ENCODE measurements around the gene GRIK4.

GRIK4 gene

DNA sequence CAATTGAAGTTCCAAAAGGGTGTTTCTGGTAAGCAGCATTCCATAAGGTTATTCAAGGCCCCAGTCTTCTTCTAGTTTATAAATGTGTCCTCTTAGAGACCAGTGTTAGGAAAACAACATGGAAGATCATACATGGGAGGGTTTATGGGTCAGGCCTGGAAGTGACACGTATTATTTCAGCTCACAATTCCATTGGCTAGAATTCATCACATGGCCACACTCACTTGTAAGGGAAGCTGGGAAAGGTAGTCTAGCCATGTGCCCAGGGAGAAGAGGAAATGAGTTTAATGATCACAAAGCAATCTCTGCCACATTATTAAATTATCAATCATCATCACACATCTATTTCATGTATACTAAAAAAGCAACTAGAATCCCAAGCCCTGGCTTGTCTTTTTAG is 330.6 kb downstream of the GRIK4 start:
- Histone ChIP-seq H3K9me3 (ENCODE audit: low read length) (no peaks in the 10 kb centered on the region), H3K27me3 (ENCODE audit: insufficient read depth, low read length) (no peaks in the 10 kb centered on the region), H3K9ac (ENCODE audit: low read length) (no peak overlapping the region), H3K4me2 (ENCODE audit: low read length) (no peak overlapping the region), H3K4me1 (ENCODE audit: insufficient read depth, low read length, severe bottlenecking) (no peaks in the 10 kb centered on the region), H3K79me2 (ENCODE audit: insufficient read depth, low read length) (no peaks in the 10 kb centered on the region), H3K4me3 (ENCODE audit: low read depth, low read length, poor library complexity, severe bottlenecking) (no peak overlapping the region), H2AFZ (ENCODE audit: low read length) (no peak overlapping the region), H3K36me3 (ENCODE audit: insufficient read depth, low read length) (no peaks in the 10 kb centered on the region), H3K27ac (ENCODE audit: low read depth, low read length, poor library complexity, severe bottlenecking) (no peak overlapping the region), H3F3A (ENCODE audit: insufficient read depth, low read length) (no peaks in the 10 kb centered on the region), H4K20me1 (ENCODE audit: insufficient read depth, low read length) (no peaks in the 10 kb centered on the region), H3K9me2 (ENCODE audit: low read depth, low read length) (no peaks in the 10 kb centered on the region)
- TF ChIP-seq, protein P1, sequence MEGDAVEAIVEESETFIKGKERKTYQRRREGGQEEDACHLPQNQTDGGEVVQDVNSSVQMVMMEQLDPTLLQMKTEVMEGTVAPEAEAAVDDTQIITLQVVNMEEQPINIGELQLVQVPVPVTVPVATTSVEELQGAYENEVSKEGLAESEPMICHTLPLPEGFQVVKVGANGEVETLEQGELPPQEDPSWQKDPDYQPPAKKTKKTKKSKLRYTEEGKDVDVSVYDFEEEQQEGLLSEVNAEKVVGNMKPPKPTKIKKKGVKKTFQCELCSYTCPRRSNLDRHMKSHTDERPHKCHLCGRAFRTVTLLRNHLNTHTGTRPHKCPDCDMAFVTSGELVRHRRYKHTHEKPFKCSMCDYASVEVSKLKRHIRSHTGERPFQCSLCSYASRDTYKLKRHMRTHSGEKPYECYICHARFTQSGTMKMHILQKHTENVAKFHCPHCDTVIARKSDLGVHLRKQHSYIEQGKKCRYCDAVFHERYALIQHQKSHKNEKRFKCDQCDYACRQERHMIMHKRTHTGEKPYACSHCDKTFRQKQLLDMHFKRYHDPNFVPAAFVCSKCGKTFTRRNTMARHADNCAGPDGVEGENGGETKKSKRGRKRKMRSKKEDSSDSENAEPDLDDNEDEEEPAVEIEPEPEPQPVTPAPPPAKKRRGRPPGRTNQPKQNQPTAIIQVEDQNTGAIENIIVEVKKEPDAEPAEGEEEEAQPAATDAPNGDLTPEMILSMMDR (IDR thresholded peaks at IDR 0.05; ENCODE audit: low read length): no peak
- no peak for TF ChIP-seq EZH2 (IDR thresholded peaks at IDR 0.05; ENCODE audit: borderline replicate concordance, low read length)

- Histone ChIP-seq H3K9me2 (ENCODE audit: low read depth, low read length) (no peaks in the 10 kb centered on the region), H3K9ac (ENCODE audit: low read length) (no peak overlapping the region)
- TF ChIP-seq, protein P1 (IDR thresholded peaks at IDR 0.05; ENCODE audit: low read length): no peak
- TF ChIP-seq EZH2 (IDR thresholded peaks at IDR 0.05; ENCODE audit: borderline replicate concordance, low read length): no peak
Measured at GRCh38 chr11:120853435-120853834, 341.9 kb downstream of the GRIK4 start.

GRCh38 chr11:120854988-120855387 is 343.4 kb downstream of the GRIK4 start:
- no peaks in the 10 kb centered on the region for H3K36me3 ChIP-seq (ENCODE audit: insufficient read depth, low read length)
- no peaks in the 10 kb centered on the region for H3K27me3 ChIP-seq (ENCODE audit: insufficient read depth, low read length)
- H3K9me3 ChIP-seq (ENCODE audit: low read length): no peaks in the 10 kb centered on the region
- H3K4me3 ChIP-seq (ENCODE audit: low read depth, low read length, poor library complexity, severe bottlenecking): no peak overlapping the region
- no peaks in the 10 kb centered on the region for H4K20me1 ChIP-seq (ENCODE audit: insufficient read depth, low read length)
- H3K27ac ChIP-seq (ENCODE audit: low read depth, low read length, poor library complexity, severe bottlenecking): no peak overlapping the region
- no peaks in the 10 kb centered on the region for H3F3A ChIP-seq (ENCODE audit: insufficient read depth, low read length)
- H3K9ac ChIP-seq (ENCODE audit: low read length): no peak overlapping the region
- H3K9me2 ChIP-seq (ENCODE audit: low read depth, low read length): no peaks in the 10 kb centered on the region
- H3K4me2 ChIP-seq (ENCODE audit: low read length): no peak overlapping the region
- H3K4me1 ChIP-seq (ENCODE audit: insufficient read depth, low read length, severe bottlenecking): no peaks in the 10 kb centered on the region
- no peak overlapping the region for H2AFZ ChIP-seq (ENCODE audit: low read length)
- TF ChIP-seq, protein P1 (IDR thresholded peaks at IDR 0.05; ENCODE audit: low read length): no peak
- no peak for TF ChIP-seq EZH2 (IDR thresholded peaks at IDR 0.05; ENCODE audit: borderline replicate concordance, low read length)
- H3K79me2 ChIP-seq (ENCODE audit: insufficient read depth, low read length): no peaks in the 10 kb centered on the region

More at GRCh38 chr11:120853435-120853834, 341.9 kb downstream of the GRIK4 start:
- Histone ChIP-seq H3K27ac (ENCODE audit: low read depth, low read length, poor library complexity, severe bottlenecking) (no peak overlapping the region), H3K36me3 (ENCODE audit: insufficient read depth, low read length) (no peaks in the 10 kb centered on the region), H3K9me3 (ENCODE audit: low read length) (no peaks in the 10 kb centered on the region), H2AFZ (ENCODE audit: low read length) (no peak overlapping the region), H4K20me1 (ENCODE audit: insufficient read depth, low read length) (no peaks in the 10 kb centered on the region), H3K4me3 (ENCODE audit: low read depth, low read length, poor library complexity, severe bottlenecking) (no peak overlapping the region), H3K27me3 (ENCODE audit: insufficient read depth, low read length) (no peaks in the 10 kb centered on the region), H3K4me1 (ENCODE audit: insufficient read depth, low read length, severe bottlenecking) (no peaks in the 10 kb centered on the region), H3F3A (ENCODE audit: insufficient read depth, low read length) (no peaks in the 10 kb centered on the region), H3K79me2 (ENCODE audit: insufficient read depth, low read length) (no peaks in the 10 kb centered on the region), H3K4me2 (ENCODE audit: low read length) (no peak overlapping the region)

Measured in OCI-LY1 (cell line).